ENCODE results near the gene TSPAN7. TPM values are rescaled to one million over a fixed set of nuclear protein-coding genes. Genes with fewer than 3 reads are reported as not detected.

TSPAN7 gene
- total RNA-seq, 6 experiments from 2014 or later, result not detected

DNA sequence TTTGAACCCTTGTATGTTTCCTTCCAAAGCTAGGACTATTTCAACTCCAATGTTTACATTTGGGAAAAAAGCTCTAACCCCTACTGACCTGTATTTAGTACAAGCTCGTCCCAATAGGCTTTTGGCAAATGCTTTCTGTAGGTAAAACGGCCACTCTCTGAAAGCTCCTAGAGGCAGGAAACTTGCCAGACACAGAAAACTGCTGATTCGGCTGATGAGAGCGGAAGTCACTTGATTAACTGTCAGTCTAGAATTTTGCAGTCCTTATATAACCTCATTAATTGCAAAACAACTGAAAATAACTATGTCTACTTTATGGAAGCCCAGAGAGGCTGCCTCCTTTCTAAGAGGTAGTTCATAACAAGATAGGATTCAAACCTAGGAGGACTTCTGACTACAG lies 108.1 kb downstream of the TSPAN7 start:
- no peak overlapping the region for H3K4me3 Mint-ChIP-seq
- no peaks in the 10 kb centered on the region for H3K36me3 Mint-ChIP-seq (ENCODE audit: low read depth)
- no peaks in the 10 kb centered on the region for H3K9me3 Mint-ChIP-seq
- TF ChIP-seq, protein P1, sequence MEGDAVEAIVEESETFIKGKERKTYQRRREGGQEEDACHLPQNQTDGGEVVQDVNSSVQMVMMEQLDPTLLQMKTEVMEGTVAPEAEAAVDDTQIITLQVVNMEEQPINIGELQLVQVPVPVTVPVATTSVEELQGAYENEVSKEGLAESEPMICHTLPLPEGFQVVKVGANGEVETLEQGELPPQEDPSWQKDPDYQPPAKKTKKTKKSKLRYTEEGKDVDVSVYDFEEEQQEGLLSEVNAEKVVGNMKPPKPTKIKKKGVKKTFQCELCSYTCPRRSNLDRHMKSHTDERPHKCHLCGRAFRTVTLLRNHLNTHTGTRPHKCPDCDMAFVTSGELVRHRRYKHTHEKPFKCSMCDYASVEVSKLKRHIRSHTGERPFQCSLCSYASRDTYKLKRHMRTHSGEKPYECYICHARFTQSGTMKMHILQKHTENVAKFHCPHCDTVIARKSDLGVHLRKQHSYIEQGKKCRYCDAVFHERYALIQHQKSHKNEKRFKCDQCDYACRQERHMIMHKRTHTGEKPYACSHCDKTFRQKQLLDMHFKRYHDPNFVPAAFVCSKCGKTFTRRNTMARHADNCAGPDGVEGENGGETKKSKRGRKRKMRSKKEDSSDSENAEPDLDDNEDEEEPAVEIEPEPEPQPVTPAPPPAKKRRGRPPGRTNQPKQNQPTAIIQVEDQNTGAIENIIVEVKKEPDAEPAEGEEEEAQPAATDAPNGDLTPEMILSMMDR (IDR thresholded peaks at IDR 0.05), result no peak
- H3K27me3 Mint-ChIP-seq (ENCODE audit: insufficient read depth), result peaks cover 2% of the 10 kb centered on the region
- no peak overlapping the region for H3K27ac Mint-ChIP-seq
- DNase-seq, result no peak
- no peaks in the 10 kb centered on the region for H3K4me1 Mint-ChIP-seq (ENCODE audit: low read depth)

DNA sequence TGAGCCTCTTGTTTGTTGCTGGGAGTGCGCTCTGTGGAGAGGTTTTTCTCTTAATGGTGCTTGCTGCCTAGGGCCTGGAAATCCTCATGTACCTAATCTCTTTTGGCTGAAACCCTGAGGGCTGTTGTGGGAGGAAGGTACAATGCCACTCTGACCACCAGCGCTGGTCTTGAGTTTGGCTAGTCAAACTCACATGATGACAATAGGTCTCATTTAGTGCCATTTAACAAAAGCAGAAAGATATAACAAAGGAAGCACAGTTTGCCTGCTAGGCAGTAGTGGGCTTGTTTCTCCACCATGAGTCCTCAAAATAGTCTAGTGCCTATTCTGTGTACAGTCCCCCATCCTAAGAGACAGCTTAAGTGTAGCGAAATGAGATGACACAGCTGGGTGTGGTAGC lies 111.3 kb downstream of the TSPAN7 start:
- DNase-seq, result no peak
- Mint-ChIP-seq H3K27me3 (ENCODE audit: insufficient read depth) (no peaks in the 10 kb centered on the region; the same call in none of the 2 replicates), H3K27ac (no peak overlapping the region), H3K4me3 (no peak overlapping the region), H3K36me3 (ENCODE audit: low read depth) (no peaks in the 10 kb centered on the region), H3K9me3 (no peaks in the 10 kb centered on the region), H3K4me1 (ENCODE audit: low read depth) (no peaks in the 10 kb centered on the region)
- TF ChIP-seq, protein P1 (IDR thresholded peaks at IDR 0.05), result no peak

DNA sequence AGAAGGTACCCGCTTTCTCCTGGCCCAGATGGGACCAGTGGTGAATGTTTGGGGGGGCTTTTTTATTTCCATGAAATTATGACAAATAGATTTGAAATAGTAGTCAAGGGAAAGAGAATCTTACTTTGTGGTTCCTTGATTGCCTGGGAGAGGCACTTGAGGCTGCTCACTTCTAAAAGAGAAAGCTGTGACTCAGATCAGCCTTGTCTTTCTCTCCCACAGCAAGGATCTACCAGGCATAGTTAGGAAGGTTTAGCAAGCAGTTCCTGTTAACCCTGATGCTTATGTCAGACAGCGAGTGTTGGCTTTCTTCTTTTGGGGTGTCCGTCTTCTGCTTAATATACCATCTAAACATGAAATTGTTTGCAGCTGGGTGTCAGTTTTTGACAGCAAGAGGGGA lies 114.5 kb downstream of the TSPAN7 start:
- Mint-ChIP-seq H3K4me1 (ENCODE audit: low read depth) (no peaks in the 10 kb centered on the region), H3K27me3 (ENCODE audit: insufficient read depth) (no peaks in the 10 kb centered on the region; the same call in 1 of the 2 replicates), H3K9me3 (no peaks in the 10 kb centered on the region), H3K27ac (no peak overlapping the region), H3K4me3 (no peak overlapping the region), H3K36me3 (ENCODE audit: low read depth) (no peaks in the 10 kb centered on the region)
- TF ChIP-seq, protein P1 (IDR thresholded peaks at IDR 0.05), result no peak
- DNase-seq, result no peak

DNA sequence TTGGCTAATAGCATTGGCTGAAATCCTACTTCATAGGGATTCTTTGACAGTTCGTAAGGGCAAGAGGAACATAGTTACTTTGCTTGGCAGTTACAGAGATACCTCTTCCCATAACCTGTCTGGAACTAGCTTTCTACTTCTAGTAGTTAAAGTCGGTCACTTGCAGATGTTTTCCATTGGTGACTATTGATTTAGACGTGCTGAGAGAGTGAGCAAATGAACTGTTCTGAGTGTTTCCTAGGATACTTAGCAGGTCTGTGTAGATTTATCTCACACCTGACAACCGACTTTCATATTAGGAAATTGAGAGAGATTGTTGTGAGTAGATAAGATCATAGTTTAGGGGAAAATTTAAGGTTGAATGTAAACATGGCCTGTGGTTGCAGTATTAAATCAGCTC lies 116.8 kb downstream of the TSPAN7 start:
- Mint-ChIP-seq H3K4me3 (no peak overlapping the region), H3K27ac (no peak overlapping the region), H3K4me1 (ENCODE audit: low read depth) (no peaks in the 10 kb centered on the region), H3K9me3 (no peaks in the 10 kb centered on the region), H3K27me3 (ENCODE audit: insufficient read depth) (no peaks in the 10 kb centered on the region; the same call in 1 of the 2 replicates), H3K36me3 (ENCODE audit: low read depth) (no peaks in the 10 kb centered on the region)
- DNase-seq, result no peak
- TF ChIP-seq, protein P1 (IDR thresholded peaks at IDR 0.05), result no peak

DNA sequence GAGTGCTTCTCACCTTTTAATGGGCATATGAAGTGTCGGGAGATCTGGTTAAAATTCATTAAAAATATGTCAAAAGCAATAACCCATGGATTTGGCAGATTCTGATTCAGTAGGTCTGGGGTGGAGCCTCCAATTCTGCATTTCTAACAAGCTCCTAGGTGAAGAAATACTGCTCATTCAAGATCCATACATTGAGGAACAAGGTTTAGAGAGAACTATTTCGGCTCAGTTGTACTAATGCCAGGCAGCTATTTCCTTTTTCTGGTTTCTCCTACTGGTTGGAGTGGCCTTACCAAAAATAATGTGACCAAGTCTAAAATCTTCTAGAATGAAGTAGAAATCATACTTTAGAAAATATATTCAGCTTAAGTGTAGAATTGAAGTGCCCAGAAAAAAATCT lies 117.5 kb downstream of the TSPAN7 start:
- Mint-ChIP-seq H3K36me3 (ENCODE audit: low read depth) (no peaks in the 10 kb centered on the region), H3K27me3 (ENCODE audit: insufficient read depth) (no peaks in the 10 kb centered on the region; the same call in 1 of the 2 replicates), H3K27ac (no peak overlapping the region), H3K4me1 (ENCODE audit: low read depth) (no peaks in the 10 kb centered on the region), H3K9me3 (no peaks in the 10 kb centered on the region), H3K4me3 (no peak overlapping the region)
- no peak for DNase-seq
- TF ChIP-seq, protein P1 (IDR thresholded peaks at IDR 0.05), result no peak

DNA sequence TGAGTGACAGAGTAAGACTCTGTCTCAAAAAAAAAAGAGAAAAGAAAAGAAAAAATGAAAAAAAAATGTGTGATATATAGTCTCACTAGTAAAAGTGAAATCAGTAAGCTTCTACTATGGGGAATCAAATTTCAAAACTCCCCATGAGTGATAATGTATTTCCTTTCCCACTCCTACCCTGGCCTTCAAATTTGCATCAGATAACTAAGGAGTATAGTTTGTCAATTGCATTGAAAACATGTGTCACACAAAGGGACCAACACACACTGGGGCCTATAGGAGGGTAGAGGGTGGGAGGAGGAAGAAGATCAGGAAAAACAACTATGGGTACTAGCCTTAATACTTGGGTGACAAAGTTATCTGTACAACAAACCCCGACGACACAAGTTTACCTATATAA lies 118.4 kb downstream of the TSPAN7 start:
- no peaks in the 10 kb centered on the region for H3K36me3 Mint-ChIP-seq (ENCODE audit: low read depth)
- H3K4me3 Mint-ChIP-seq, result no peak overlapping the region
- TF ChIP-seq, protein P1 (IDR thresholded peaks at IDR 0.05), result no peak
- H3K27me3 Mint-ChIP-seq (ENCODE audit: insufficient read depth), result peaks cover 3% of the 10 kb centered on the region; the same call in 1 of the 2 replicates
- no peaks in the 10 kb centered on the region for H3K9me3 Mint-ChIP-seq
- H3K27ac Mint-ChIP-seq, result no peak overlapping the region
- H3K4me1 Mint-ChIP-seq (ENCODE audit: low read depth), result no peaks in the 10 kb centered on the region
- no peak for DNase-seq
